Fibroblast of skin of scalp (primary cell): ENCODE results near the gene DNAL1.

Source experiments
- DNase-seq: peaks from one replicate; pipeline ENCODE4 v3.0.0-alpha.2; 2013

Gene DNAL1

DNA sequence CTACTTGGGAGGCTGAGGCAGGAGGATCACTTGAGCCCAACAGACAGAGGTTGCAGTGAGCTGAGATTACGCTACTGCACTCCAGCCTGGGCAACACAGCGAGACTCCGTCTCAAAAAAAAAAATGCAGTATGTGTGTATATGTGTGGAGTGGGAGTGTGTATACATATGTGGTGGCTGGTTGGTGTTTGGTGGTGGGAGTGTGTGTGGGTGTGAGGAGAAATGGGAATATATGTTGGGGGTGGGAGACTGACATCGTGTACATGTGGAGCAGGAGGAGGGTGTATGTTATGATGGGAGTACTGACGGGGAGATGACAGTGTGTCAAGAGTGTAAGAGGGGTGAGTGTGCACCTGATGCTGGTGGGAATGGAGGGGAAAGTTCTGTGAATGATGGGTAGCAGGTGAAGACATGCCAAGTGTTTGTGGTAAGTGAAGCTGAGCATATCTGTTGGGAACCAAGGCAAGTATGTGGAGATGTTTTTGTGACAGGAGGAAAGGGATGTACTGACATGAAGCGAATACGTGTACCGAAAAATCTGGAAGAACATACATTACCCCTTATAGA, 65.2 kb downstream of the DNAL1 start:
- DNase-seq = no peak

DNA sequence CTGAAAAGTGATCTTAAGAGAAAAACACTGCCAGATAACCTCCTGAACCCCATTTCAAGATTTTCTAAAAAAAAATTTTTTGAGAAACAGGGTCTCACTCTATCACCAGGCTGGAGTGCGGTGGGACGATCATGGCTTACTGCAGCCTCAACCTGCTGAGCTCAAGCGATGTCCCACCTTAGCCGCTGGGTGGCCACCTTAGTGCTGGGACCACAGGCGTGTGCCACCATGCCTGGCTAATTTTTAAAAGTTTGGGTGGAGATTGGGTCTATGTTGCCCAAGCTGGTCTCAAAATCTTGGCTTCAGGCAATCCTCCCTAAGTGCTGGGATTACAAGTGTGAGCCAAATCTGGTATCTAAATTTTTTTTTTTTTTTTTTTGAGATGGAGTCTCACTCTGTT, 66.0 kb downstream of the DNAL1 start:
- no peak for DNase-seq

DNA sequence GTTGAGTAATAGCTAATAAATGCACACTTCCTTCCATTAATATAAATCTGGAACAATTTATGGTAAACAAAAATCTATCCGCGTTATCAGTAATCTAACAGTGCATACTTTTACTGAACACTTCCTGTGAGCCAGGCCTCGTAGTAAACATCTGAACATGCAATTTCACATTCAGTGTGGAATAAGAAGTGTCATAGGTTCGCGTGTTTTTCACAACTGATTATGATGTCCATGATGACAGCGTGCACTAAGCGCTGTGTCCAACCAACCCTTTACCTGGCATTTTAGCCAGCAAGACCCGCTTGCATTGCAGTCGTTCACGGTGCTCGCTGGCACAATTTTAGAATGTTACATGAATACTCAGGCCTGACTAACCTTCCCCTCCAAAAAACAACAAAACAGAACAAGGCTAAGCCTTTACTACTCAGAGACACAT, 67.3 kb downstream of the DNAL1 start:
- no peak for DNase-seq

DNA sequence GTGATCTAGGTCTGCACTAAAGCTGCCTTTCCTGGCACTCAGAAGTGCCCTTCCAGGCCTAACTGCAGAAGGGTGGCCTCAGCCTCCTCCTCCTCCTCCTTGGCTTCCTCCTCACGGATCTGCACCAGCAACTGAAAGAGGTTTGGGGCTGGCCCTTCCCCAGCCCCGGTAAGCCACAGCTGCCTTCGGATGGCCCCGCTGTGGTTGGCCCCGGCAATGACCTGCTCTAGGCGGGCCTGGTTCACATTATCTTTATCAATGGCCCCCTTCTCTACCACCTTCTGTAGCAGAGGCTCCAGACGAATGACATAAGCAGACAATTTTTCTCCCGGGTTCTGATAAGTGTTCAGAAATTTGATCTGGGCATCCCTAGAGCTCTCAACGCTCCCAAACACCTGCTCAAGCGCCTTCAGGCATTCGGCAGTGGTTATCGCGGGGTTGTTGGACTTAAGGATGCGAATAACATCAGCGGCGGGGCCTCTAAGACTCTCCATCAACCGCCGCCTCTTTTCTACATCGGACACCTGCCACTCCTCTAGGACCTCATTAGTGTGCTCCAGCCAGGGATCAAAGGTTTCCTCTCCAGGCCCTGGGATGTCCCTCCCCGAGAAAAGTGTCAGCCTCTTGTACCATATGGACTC, 67.9 kb downstream of the DNAL1 start:
- no peak for DNase-seq

DNA sequence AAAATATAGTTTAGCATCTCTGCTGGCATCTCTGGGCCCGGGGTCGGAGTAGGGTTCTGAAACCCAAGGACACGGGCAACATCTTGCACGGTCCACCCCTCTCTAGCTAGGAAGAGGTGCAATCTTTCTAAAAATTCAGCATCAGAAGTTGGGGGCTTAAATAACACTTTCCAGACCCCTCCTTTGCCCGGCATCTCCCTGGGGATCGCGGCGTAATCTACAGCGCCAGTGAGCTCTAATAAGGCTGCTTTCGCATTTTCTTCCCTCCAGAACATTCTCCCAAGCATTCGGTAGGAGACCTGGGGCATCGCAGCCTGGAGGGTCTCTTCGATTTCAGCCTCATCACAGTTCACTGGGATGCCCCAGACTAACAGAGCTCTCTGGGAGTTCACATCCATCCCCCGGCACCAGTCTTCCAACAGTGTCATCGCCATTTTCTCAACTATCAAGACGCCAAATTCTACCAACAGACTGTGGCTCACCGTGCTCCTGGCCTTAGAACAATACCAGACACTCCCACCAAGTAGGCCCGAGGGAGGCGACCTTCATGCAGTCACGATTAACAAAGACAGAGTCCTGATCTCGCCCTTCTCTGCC, 68.5 kb downstream of the DNAL1 start:
- DNase-seq = no peak

DNA sequence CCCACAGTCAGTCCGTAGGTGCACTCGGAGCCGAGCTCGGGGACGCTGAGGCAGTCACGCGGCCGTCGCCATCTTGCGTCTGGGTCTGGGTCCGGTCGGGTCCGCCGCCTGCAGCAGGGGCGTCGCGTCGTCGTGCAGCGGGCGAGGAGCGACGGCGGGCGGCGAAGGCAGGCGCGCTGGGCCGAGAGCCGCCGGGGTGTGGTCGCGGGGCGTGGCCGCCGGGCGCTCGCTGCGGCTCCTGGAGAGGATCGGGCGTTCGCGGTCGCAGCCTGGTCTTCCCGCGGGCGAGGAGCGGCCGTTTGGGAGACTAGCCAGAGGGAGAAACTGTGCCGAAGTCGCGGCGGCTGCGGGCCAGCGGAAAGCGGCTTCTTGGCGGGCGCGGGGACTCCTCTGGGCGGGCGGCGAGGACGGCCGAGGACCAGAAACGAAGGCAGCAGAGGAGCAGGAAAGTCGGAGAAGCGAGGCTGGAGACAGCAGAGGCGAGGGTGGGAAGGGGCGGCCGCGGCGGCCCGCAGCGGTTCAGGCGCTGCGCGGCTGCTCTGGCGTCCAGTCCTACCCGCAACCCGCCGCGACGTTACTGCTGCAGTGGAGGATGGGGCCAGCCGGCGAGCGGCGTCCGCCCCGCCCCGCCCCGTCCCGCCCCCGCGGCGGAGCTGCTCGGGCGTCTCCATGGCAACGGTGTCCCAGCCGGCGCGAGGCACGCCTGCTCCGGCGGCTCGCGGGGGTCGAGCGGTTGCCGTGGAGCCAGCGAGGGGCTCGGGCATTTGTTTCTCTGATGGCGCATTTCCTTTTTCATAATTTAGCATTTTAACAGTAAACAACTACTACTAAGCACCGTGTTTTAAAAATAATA, 69.2 kb downstream of the DNAL1 start, which contains the start of gene PNMA1:
Gene PNMA1 (minus strand): TSS at position 582 of the 853 bp plus-strand sequence. CDS start 745 bp downstream, outside the sequence.
- DNase-seq = peak; percentile 84

DNA sequence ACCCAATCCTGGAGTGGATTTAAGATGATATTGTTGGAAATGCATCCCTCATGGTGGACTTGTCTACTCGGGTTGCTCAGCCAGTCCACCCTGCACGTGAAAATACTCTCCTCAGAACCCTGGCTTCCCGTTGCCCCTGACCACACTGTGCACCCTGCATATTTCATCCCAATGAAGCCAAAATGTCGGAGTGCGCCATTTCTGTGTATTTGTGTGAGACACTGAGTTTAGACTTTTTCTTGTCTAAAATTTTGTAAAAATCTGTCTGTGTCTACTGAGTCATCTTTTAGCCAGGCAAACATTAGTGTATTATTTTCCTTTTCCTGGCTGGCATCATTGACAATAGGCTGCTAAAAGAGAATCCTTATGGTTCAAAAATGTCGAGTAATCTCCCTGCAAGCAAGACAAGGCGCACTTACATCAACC, 69.9 kb downstream of the DNAL1 start:
- peak; percentile 46 for DNase-seq

DNA sequence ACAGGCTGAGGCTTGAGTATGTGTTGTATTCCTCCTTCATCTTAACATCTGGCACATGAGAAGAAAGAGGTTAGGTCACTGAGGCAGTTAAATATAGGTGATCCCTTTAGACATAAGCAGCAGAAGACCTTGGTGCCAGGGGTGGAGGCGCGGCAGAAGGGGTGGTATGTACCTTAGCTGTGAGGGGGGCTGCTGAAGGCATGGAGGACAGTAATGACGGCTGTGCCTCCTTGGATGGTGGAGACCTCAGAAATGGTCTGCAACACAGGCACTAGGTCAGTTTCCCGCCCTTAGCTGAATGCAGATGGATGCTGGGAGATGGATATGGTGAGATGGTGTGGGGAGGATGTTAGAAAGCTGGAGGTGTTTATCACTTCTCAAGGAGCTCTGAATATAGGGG, 70.9 kb downstream of the DNAL1 start:
- DNase-seq = no peak

DNA sequence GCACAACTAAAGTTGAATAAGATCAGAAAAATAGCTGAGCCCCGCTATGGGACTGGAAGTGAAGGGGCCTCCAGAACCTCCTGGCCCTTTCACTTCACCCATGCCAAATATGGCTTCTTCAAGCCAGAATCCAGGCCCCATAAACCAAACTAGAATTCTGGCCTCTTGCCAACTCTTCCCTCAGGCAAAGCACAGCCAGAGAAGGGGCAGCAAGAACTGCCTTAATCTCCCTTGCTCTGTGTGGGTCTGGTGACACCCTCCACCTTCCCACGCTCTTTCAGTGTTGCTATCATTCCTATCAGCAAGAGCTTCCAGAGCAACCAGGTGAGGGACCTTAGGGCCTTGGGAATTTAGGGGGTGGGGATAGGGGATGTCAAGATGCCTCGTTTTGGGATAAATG, 72.5 kb downstream of the DNAL1 start:
- DNase-seq = no peak

DNA sequence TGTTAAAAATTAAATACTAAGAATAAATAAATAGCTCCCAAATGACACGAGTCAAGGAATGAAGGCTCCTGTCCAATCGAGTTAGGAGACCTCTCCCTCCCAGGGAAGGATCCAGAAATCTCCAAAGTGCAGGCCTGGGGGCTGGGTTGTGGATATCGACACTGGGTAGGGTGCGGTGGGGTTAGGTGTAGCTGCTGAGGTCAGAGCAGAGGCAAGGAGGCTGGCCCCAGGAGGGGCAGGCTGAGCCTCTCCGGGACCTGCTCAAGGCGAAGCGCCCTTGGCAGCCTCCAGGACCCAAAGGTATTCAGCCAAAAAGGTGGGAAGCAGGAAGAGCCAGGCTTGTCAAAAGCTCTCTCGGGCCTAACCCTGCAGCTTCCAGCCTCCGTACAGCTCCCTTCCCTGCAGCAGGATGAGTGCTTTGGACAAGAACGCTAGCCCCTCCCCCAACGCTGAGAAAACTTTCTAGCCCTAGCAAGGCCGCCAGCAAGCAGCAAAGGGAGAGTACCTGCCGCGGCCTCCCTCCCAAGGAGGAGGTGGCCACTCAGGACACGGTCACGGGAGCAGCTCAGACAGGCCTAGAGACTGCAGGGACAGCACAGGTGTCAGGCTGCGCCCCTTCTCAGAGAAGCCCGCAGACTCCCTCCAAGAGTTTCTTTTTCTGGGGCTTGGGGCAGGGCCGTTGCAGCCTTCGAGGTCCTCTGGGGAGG, 73.1 kb downstream of the DNAL1 start:
- DNase-seq = no peak

DNA sequence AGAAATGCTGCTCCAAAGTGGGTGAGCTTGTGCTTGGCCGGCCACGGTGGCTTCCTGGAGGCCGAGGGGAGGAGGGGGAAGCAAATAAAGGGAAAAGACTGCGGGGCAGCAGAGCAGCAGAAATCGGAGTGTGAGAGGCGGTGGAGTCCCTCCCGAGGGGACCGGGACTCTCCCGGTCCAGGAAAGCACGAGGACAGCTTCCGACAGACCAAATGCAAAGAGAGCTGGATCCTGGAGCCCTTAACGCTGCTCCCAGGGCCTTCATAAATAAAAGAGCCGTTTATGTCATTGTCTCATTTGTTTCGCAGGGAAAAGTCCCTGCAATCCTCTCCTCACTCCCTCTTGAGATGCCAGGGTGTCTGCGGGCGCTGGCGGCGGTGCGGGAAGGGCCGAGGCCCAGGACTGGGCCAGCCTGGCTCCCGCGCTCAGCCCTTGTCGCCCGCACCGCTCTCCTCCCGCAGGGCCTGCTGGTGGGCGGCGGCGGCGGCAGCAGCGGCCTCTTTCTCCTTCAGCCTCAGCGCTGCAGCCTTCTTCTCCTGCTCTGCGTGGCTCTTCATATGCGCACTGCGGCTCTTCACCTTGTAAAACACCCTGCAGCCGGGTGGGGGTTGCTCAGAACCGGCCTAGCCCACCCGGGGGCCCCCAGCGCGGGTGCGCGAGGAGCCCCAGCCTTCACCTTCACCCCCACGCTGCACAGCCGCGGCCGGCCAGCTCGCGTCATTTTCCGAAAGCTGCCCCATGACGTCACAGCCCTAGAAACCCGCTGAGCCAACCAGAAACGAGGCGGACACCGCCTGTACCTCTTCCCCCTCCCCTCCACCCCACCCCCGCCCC, 73.8 kb downstream of the DNAL1 start:
- no peak for DNase-seq

DNA sequence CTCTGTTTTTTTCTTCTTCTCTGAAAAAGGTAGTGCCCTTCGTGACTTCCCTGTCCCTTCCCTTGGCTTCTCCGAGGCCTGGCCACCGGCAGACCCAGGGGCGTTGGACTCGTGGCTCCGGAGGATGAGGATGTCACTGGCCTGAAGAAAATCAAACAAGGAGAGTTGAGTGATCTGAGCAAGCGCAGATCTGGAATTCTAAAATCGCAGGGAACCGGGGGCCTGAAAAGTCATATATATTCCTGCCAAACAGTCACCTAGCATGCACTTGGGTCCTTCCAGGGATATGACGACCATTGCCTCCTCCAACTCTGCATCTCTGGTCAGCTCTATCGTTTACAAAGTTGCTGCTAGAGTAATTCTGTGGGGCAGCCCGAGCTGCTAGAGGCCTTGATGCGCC, 74.6 kb downstream of the DNAL1 start:
- DNase-seq = no peak

DNA sequence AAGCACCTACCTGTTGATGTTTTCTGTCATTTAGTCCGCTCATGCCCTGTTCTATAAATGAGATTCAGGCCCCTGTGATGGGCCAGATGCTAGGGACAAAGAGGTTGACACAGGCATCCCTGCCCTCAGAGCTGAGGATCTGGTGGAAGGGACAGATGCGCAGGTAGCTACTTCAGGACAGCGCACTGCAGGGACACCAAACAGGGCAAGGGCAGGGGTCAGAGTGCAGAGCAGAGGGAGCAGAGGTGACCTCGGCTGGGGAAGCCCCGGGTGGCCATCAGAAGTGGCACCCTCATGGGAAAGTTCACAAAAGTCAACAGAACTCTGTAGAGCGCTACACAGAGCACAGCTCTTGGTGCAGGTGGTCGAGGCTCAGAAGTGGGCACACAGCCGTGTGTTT, 75.0 kb downstream of the DNAL1 start:
- no peak for DNase-seq

DNA sequence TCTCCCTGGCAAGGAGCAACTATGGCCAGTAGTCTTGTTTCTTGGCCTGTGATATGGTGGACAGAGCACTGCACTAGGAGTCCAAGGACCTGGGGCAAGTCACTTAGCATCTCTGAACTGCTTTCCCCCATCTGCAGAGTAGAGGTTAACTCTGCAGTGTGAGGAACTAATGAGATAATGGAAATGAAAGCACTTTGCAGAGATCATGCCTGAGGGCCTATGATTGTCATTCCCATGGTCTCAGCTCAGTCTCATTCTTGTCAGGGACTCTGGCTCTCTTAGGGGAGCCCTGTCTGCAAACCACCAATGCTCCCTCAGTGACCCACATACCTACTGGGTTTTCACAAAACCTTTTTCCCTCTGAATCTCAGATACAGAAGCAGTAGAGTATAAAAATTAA, 75.8 kb downstream of the DNAL1 start:
- DNase-seq = no peak

DNA sequence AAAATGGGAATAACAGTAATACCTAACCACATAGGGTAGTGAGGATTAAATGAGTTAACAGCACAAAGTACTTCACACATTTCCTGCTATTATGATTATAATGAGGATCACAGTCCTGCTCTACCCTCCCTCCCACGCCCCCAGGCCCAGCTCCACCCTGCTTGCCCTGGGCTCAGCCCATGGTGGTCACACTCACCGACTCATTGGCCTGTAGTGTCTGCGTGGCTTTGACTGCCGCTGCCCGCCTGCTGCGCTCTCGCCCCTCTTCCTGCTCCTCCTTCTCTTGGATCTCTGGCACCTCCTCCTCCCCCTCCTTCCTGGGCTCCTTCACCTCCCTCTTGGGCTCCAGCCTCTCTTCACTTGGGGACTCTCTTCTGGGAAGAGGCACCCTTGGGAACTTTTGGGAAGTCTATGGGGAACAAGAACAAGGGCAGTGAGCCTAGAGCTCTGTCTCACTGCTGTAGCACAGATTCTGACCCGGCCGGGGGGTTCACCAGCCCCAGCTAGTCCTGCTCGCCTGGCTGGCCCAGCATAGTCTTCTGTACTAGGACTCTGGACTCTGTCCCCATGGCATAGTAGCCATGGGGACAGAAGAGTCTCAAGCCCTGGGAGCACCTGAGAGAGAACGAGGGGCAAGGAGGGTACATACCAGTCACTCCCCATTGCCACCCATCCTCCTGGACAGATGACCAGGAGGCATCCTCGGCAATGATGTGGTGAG, 76.5 kb downstream of the DNAL1 start:
- DNase-seq = no peak

DNA sequence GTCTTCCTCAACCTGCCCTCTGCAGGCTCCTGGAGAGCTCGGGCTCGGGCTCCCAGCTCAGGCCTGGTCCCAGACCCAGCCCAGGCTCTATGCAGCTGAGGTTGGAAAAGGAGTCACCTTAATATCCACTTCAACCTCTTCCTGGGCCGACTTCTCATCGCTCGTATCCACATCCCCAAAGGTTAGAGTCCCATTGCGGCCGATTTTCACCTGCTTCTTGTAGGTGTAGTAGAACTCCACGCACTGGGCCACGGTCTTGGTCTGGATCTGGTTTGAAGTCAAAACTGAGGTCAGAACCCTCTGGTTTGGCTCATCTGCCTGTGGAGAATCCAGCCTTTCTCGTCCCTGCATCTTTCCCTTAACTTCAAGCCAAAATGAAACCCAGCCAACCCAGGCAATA, 77.8 kb downstream of the DNAL1 start:
- no peak for DNase-seq

DNA sequence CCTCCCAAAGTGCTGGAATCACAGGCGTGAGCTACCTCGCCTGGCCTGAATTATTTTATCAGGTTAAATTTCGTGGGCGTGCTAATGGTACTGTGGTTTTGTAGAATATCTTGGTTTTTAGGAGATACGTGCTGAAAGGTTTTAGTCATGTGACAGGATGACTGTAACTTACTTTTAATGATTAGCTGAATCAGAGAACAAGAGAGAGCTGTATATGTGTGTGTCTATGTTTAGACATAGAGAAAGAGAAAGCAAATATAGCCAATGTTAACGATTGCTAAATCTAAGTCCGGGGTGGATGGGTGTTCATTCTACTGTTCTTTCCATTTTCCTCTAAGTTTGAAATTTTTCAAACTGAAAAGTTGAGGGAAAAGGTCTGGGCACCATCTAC, 78.6 kb downstream of the DNAL1 start:
- DNase-seq = no peak

DNA sequence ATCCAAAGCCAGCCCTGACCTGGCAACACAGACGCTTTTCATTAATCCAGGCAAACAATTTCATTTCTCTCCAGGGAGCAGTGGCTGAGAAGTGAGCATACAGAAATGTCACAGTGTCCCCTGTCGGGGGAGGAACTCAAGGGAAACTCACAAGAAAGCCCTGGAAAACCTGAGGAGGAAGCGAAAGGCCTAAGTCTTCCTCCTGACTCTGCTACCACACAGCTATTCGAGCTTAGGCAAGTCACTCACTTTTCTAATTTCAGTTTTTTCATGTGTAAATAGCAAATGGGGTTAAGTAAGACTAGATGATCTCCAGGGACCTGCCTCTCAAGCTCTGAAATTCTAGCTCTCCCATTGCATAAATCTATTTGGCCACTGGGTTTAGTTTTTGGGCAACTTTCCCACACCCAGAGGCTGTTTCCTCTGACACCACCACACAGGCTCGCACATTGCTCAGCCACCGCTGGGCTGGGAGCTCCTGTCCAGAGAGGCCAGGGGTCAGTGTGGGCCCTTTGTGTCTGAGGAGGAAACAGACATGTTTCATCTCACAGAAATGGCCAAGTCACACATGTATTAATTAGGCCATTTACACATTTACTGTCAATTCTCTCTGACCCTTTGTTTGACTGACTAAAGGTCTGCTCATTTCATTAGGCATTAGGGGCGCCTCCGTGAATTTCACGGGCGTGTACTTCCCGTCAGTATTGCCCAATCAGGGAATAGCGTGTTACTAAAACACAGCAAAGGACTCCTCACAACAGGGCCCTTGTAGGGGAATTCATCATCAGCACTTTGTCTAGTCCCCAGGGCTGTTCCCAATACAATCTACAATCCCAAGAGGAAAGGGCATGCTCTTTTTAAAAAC, 79.2 kb downstream of the DNAL1 start:
- DNase-seq = peak; percentile 98

DNA sequence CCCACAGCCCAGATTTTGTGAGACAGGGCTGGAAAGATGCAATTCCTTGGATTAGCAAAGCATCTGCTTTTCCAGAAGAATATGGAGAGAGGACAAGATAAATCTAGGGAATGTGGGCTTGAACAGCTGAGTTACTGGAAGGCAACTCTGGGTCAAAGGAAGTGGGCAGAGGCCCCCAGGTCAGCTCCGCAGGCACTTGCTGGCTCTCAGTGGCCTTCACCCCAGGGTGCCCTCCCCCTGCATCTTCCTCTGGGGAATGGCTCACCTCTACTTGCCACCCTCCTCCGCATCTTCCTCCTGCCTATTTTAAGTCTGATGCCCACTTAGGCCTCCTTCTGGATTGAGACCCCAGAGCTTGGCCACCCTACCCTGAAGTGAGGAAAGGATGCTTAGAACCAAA, 79.9 kb downstream of the DNAL1 start:
- DNase-seq = no peak
